CD4-positive, alpha-beta T cell treated with Interleukin-10 for 1 hour (primary cell): ENCODE results near the gene MAN1A1.
"Not testable (repeated sequence)": the region's sequence is repeated elsewhere in the genome, so short reads cannot be mapped to it uniquely, and the experiment has no call there.

Experiments used
- DNase-seq: peaks from one replicate; pipeline ENCODE4 v3.0.0-alpha.2; 2020

The MAN1A1 gene

DNA sequence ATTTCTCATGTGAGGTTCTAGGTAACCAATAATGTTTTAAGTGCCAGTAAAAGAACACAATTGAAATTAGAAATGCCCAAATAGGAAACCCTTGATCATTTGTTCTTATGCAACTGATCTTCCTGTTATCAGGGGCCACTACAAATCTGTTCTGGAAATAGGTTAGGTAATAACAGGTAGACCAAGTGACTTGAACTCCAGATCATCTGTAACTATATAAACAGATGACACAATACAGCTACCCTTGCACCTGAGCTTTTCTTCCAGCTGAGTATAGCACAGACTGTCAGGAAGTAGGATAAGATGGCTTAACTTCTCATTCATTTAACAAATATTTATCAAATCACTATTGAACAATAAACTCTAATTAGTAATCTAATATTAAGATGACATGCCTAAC is 52.5 kb downstream of the MAN1A1 start:
- no peak for DNase-seq

DNA sequence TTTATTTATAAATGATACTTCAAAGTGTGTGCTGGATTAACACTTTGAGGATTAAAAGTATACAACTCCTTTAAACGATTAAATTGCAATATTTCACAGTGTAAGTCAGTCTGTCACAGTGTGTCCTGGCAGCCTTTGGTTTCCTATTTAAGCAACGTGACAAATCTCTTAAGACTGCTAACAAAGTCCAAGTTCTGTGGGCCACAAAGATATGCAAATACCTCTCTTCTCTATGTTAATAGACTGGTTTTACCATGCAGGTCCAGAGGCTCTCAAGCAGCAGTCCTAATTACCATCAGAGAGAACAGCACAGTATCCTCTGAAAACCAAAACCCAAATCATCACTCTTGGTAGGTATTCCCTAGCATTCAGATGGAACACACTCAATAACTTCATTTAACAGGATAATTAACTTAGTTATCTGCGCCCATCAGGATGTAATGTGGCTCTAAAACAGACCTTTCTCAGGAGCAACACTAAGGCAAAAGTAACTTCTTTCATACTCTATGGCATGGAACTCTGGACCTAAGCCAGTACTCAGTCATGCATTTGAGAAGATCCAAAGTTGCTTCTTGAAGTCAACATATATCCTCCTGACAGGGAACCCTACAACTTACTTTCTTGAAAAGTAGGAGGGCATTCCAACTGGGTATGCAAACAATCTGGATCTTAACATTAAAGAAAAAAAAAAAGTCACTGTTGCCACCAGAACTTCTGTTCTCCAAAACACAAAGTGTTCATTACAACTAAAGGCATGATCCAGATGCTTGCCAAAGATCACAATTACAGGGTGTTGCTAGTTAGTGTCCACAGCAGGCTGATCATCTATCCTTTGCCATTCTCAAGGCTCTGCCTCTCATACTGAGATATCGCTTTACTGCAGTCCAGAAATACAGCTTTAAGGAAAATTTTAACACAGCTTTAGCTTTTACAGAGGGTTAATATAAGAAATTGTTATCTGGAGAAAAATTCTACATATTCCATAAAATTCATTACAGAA is 53.2 kb downstream of the MAN1A1 start:
- no peak for DNase-seq

DNA sequence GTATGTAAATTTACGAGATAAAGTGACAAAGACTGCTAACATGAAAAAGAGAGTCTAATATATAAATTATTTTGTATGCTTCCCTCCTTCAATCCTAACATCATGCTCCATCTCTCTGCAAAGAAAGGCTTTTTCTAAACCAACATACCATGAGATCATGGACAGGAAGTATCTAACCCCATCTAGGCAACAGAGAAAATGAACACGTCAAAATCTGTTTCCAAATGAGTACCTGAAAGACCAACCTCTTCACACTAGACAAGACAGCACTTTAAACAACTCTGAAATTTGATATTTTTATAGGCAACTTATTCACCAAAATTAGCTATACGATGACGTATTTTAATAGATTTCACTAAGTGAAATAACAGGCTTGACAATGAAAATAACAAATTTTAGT is 54.6 kb downstream of the MAN1A1 start:
- no peak for DNase-seq

DNA sequence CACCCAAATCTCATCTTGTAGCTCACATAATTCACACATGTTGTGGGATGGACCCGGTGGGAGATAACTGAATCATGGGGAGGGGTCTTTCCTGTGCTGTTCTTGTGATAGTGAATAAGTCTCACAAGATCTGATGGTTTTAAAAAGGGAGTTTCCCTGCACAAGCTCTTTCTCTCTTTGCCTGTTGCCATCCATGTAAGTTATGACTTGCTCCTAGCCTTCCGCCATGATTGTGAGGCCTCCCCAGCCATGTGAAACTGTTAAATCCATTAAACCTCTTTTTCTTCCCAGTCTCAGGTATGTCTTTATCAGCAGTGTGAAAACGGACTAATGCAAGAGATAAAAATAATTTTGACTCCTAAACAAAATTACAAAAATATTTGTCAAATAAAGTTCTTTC is 58.5 kb downstream of the MAN1A1 start:
- not testable (repeated sequence) for DNase-seq

DNA sequence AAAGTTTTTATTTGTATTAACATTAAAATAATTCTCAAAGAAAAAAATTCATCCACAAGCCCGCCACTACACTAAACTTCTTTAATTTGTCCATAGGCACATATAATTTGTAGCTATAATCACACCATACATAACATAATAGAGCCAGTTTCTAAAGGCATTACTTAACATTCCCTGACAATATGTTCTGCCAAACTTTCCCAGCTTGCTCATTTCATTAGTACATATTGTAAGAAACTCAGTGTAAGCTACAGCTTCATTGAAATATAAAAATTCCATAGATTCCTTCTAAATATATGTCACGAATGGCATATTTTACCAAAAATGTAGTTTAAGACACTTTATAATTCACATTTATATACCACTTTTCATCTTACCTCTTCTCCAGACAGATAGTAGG is 59.3 kb downstream of the MAN1A1 start:
- DNase-seq = no peak

DNA sequence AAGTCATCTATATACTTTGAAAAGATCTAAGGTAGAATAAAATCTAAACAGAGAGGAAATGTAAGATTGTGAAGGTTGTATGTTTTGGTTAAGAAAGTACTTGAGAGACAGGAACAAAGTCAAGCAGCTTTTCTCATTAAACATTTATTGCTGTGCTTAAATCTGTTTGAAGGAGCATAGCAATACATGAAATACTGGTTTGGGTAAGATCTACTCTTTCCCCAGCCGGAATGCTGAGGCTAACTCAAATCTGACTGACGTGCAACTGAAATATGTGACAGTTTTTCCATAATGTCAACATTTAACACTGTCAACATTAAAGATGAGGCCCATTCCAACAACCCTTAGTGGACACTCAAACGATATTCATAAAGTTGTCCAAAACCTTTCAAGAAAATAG is 59.9 kb downstream of the MAN1A1 start:
- DNase-seq = no peak

DNA sequence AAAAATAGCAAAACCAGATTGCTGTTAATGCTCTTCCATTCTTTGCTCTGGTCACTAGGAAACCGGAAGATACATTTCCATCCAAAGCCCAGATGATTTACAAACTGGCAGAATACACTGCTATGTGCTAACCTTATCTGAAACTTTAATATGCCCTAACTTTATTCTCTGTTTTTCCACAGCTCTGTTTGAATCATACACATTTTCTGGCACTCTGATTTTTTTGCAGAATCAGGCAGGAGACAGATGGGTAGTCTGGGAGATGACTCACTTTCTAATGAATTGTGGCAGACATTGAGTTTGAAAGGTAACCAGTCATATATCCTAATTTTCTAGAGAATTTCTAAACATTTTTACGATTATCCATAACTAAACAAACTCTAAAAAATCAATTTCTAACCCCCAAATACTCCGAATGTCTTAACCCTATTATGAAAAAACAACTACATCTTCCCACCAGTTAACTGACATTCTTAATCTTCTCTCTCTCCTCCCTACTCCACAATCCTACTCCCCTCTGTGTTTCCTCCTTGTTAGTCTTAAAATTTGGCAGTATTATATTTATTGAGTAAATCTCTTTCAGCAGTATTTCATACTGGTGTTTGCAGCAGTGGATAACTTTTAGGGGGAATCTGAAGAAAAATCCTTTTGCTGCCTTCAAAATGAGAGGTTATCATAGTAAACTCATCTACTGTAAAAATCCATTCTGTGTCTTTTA is 63.5 kb downstream of the MAN1A1 start:
- DNase-seq = no peak

DNA sequence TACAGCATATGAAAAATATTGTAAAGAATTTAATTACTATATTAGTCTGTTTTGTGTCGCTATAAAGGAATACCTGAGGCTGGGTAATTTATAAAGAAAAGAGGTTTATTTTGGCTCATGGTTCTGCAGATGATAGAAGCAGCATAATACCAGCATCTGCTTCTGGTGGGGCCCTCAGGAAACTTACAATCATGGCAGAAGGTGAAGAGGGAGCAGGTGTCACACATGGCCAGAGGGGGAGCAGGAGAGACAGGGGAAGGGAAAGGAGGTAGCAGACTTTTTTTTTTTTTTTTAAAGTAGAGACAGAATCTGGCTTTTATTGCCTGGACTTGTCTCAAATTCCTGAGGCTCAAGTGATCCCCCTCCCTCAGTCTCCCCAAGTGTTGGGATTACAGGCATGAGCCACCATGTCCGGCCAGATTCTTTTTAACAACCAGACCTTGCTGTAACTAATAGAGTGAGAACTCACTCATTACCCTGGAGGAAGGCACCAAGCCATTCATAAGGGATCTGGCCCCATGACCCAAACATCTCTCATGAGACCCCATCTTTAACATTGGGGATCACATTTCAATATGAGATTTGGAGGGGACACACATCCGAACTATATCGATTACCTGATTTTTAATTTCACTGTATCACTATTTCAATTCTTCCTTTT is 64.6 kb downstream of the MAN1A1 start:
- DNase-seq = peak; percentile 25

DNA sequence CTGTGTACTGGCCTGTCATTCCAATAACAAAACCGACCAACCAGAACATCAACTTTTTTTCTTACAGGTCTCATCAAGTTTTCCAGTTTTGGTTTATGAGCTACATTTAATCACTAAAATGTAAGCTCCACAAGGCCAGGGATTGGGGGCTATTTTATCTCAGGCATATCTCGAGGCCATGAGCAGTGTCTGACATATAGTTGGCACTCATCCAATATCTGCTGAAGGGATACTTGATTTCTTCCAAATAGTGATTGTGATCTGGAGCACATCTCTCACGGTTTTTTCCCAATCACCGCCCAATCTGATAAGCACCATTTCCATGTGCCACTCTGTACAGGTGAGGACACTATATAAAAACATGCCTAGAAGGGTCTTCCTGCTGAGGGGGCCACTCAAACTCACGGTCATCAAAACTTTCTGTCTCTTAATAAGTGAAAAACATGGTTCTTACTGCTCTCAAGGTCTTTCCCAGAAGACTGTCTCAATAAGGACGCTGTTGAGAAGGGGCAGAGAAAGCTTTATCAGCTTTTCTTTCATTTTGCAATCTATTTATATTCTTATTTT is 65.5 kb downstream of the MAN1A1 start:
- no peak for DNase-seq

DNA sequence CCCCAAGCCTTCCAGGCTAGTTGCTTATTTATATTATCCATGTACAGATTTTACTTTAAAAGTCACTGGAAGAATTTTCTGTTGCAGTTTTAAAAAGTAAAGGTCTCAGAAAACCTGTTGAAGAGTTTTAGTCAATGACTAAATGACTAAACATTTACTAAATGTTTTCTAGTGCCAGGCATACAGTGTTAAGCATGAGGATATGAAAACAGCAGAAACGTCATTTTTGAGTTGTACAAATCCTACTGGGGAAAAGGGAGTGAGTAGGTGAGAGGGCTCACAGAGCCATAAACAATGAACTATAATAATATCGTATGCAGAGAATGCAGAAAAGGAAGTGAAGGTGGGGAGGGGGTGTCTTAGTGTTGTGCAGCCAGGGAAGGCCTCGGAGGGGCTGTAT is 66.3 kb downstream of the MAN1A1 start:
- no peak for DNase-seq

DNA sequence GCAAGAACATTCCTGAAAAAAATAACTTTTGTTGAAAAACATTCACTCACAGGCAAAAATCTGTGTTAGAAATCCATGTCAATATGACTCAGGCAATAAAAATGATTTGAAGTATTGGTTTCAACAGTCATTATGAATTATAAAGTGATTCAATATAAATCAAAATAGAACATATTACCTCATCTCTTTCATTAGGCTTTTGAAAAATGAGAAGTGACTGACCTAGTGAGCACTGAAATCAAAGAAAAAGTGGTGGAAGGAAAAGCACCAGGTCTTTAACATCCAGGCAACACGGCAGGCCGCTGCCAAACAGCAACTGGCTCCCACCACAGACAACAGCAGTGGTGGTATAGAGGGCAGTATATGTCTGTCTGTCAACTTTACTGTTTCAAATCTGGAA is 68.9 kb downstream of the MAN1A1 start:
- DNase-seq = no peak

DNA sequence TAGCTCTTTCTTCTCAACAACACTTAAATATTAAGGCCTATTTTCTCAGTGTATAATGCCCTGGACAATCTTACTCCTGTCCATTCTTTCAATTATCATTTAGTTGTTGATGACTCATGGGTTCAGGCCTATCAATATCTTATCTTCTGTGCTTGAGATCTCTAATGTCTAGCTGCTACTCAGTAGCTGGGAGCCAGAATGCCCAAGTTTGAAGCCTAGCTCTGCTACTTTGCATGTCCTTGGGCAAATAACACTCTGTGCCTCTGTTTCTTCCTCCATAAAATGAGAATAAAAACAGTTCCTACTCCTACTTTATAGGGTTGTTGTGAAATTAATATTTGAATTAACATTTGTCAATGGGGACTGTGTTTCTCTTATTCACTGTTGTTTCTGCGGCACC is 69.5 kb downstream of the MAN1A1 start:
- DNase-seq = no peak

DNA sequence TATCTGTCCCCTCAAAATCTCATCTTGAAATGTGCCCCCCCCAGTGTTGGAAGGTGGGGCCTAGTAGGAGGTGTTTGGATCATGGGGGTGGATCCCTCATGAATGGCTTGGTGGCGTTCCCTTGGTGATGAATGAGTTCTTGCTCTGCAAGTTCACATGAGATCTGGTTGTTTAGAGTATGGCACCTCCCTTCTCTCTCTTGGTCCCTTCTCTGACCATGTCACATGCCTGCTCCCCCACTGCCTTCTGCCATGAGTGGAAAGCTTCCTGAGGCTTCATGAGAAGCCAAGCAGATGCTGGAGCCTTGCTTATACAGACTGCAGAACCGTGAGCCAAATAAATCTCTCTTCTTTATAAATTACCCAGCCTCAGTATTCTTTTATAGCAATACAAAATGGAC is 70.9 kb downstream of the MAN1A1 start:
- no peak for DNase-seq

DNA sequence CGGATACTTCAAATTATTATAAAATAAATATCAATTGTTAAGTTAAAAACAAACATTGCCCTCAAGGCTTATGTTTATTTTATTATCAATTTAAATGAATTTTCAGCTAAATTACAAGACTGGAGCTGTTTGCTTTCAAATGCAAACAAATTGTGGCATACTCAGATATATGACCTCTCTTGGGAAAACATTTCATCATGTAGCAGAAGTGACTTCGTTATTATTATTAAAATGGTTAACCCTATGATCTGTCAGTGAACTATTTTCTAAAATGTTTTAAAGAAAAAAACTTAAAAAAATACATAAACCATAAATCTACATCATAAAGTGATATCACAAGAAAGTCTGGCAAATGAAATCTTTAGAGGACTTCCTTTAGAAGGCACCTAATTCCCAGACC is 72.5 kb downstream of the MAN1A1 start:
- DNase-seq = no peak

DNA sequence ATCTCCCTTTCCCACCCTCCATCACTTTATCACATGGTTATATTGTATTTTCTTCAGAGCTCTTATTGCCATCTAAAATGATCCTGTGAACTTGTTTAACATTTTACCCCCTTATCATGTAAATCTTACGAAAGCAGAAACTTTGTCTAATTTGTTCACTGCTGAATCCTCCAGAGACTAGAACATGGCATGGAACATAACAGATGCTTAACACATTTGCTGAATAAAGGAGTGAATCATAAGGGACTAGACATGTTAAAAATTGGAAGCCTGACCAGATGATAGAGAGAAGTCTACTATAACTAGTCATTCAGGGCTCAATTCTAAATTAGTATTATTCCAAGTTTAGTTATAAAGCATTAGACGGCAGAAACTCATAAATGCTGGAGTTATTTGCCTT is 73.3 kb downstream of the MAN1A1 start:
- no peak for DNase-seq

DNA sequence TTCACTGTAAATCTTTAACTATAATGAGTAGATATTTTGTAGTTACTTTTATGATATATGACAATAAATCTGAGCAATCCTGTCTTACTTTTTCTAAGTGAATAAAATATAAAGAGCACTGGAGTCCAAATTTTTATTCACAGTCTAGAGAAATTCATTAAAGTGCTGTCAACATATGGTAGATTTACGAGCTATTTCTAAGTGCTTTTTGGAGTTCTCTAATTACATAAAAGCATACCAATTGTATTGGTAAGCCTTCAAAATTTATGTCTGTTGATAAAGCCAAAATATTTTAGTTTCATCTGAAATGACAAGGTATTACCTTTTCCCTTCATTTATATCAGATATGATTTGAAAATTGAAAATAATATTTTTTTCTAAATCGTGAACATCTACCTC is 75.4 kb downstream of the MAN1A1 start:
- DNase-seq = no peak

DNA sequence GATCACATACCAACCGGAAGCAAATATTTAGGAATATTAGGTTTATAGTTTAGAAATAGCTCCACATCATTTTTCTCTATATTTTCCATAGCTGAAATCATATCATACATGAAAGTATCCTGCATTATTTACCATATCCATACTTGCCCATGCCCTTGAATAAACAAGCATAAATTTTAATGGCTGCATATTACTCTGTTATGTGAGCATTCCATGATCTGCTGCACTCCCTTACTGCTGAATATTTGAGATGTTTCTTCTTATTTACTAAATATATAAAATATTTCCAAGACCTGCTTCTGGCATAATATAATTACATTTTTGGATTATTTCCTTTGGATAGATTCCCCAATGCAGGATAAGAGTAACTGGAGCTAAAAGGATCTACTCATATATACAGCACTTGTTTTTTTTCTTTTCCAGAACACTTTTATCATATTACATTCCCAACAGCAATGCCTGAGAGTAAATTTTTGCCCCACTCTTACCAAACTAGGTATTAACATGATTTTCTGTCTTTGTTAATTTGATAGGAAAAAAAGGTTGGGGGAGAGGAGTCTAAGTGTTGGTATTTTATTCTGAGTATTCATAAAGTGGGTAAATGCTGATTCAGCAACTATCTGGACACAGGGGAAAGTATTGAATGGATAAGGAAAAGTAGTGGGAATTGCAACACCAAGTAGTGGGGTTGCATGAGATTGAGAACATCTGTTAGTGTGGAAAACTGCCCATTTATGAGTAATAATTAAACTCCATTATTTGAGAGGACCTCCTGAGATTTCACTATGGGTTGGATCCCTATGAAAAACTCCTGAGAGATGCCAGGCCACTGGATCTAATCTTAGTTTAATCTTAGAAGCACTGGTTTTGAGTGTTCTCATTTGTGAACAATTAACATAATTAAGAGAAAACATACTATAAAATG is 76.0 kb downstream of the MAN1A1 start:
- no peak for DNase-seq

DNA sequence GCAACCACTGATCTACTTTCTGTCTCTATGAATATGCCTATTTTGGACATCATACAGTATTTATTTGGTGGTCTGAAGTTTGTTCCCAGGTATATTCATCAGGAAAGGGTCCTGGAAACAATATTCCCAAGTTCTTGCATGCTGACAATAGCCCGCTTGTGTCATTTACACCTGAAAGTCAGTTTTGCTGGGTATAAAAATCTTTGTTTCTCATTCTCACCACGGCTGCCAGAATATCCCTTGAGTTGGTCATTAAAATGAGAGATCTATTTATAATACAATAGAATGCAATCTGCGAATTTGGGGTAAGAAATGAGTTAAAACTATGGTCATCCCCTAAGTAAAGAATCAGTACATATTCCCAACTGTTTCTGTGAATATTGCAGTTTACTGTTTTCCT is 79.0 kb downstream of the MAN1A1 start:
- DNase-seq = no peak

DNA sequence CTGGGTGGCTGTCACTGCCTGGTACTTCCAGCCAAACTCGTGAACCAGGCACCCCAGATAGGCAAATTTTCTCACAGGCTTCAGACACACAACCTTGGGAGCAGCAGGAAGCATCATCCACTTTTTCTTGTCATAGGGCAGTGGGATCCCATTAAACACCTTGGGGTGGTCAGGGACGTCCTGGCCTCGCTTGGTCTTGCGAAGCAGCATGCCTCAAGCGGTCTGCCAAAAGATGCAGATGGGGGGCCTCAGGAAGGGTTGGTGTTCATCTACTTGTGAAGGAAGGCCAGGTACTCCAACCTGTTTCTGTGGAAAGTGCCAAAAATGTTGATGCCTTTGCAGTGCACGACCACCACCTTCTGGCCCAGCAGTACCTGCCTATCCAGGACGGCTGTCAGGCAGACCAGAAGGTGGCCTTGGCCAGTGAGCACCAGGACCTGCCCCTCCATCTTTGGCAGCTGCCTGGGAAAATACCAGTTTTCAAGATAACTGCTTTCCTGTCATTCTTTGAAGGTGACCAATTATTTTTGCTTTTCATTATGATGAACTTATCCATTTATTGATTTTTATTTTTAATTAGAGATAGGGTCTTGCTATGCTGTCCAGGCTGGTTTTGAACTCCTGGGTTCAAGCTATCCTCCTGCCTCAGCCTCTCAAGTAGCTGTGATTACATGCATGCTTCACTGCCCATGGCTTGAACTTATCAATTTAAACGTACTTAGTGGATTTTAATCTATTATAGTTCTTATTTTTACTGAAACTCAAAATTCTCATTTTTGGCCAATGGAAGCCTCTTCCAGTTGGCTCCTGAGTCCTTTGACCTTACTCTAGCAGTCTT is 80.1 kb downstream of the MAN1A1 start:
- DNase-seq = no peak

DNA sequence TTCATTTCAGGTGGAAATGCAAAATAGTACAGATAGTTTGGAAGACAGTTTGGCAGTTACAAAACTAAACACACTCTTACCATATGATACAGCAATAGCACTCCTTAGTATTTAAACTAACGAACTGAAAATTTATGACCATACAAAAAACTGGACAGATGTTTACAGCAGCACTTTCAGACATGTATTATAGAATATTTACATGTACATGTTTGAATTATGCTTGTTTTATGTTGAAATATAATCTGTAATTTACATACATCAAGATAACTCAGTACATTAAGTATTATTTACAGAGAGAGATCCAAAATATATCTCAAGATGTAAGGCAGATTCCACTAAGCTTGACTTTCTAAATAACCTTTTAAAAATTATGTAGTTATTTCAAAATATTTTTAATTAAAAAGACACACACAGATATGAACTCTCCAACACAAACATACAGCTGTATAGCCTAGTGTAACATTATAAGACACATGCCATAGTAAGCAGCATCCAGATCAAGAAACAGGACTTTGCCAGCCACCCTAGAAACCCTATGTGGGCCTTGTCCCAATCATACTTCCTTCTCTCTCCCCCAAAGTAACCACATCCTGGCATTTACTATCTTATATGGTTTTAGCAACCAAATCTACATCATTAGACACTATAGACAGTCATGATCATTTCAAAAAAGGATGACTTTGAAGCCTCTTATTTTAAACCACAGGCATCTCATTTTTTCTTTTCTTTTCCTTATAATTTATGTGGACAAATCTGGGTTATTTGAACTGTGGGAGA is 82.2 kb downstream of the MAN1A1 start:
- DNase-seq = peak; percentile 16
